Measurements from ENCODE around the gene USP15. TPM values are rescaled to one million over a fixed set of nuclear protein-coding genes. Genes with fewer than 3 reads are reported as not detected.

USP15 gene
- total and polyA plus RNA-seq, 2 donors (not counting 1 experiment from before 2014, with no cell fraction given), result 116 to 182 TPM

DNA sequence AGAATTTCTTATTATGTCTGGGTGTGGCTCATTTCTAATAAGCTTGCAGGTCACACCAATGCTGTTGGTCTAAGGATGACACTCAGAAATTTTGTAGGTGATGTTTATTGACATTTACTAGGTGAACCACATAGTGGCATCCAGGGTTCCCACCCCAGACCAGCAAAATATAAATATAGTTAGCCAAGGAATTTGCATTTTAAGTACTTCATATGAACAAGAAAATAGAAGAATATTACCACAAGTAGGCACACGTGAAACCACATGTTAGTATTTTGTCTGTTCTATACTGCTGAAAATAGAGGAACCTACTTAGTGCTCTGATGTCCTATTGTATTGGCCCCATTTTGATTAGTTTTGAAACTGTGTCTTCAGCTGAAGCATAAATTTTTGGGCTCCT is 71.1 kb downstream of the USP15 start:
- no peak for ATAC-seq (ENCODE audit: low read depth)
- no peak overlapping the region for H3K4me2 ChIP-seq (replicated peaks; ENCODE audit: low read depth, low read length, poor library complexity, severe bottlenecking)
- CTCF ChIA-PET, result no interaction called here
- H2AFZ ChIP-seq (ENCODE audit: insufficient read depth, low read depth, low read length, poor library complexity, severe bottlenecking), result no peak overlapping the region
- H3K4me1 ChIP-seq (ENCODE audit: control insufficient read depth in 2 of 2, insufficient read depth in 2 of 2, low read length in 2 of 2), result no peaks in the 10 kb centered on the region
- Mint-ChIP-seq H3K27ac (no peak overlapping the region), H3K4me1 (peaks cover 21% of the 10 kb centered on the region), H3K27me3 (no peaks in the 10 kb centered on the region), H3K4me3 (no peak overlapping the region), H3K9me3 (ENCODE audit: insufficient read depth) (no peaks in the 10 kb centered on the region)
- intact Hi-C loops (cut with micrococcal nuclease), result no loop called here
- H3K4me3 ChIP-seq (ENCODE audit: control extremely low read depth in 1 of 5, extremely low read depth in 1 of 5, insufficient read depth in 1 of 5, low read depth in 2 of 5, low read length in 4 of 5), result no peak overlapping the region
- no peak overlapping the region for H3K27ac ChIP-seq (ENCODE audit: low read length in 2 of 2)
- TF ChIP-seq, protein P1, sequence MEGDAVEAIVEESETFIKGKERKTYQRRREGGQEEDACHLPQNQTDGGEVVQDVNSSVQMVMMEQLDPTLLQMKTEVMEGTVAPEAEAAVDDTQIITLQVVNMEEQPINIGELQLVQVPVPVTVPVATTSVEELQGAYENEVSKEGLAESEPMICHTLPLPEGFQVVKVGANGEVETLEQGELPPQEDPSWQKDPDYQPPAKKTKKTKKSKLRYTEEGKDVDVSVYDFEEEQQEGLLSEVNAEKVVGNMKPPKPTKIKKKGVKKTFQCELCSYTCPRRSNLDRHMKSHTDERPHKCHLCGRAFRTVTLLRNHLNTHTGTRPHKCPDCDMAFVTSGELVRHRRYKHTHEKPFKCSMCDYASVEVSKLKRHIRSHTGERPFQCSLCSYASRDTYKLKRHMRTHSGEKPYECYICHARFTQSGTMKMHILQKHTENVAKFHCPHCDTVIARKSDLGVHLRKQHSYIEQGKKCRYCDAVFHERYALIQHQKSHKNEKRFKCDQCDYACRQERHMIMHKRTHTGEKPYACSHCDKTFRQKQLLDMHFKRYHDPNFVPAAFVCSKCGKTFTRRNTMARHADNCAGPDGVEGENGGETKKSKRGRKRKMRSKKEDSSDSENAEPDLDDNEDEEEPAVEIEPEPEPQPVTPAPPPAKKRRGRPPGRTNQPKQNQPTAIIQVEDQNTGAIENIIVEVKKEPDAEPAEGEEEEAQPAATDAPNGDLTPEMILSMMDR (IDR thresholded peaks at IDR 0.05), result no peak
- no peak for TF ChIP-seq EZH2 (IDR thresholded peaks at IDR 0.05; ENCODE audit: borderline replicate concordance, insufficient read depth, low read depth, low read length, poor library complexity, severe bottlenecking)
- no peaks in the 10 kb centered on the region for H3K27me3 ChIP-seq (replicated peaks in 1 of 4; ENCODE audit: control extremely low read depth in 1 of 4, control insufficient read depth in 3 of 4, insufficient read depth in 4 of 4, low read length in 3 of 4)
- peaks cover 4 to 18% of the 10 kb centered on the region in 2 experiments for H3K36me3 ChIP-seq (replicated peaks in 1 of 2; ENCODE audit: control extremely low read depth in 1 of 2, control insufficient read depth in 1 of 2, extremely low read depth in 1 of 2, insufficient read depth in 2 of 2, low read length in 1 of 2)
- H3K9ac ChIP-seq (ENCODE audit: low read length), result no peak overlapping the region
- no CpG with 5 or more reads among the region's 1 CpG for WGBS (ENCODE audit: insufficient coverage)
- peaks cover 54% of the 10 kb centered on the region for H3K79me2 ChIP-seq (ENCODE audit: control insufficient read depth, insufficient read depth, low read length)
- DNase-seq, result no peak
- POLR2A ChIA-PET, result no interaction called here
- H4K20me1 ChIP-seq (ENCODE audit: control insufficient read depth, insufficient read depth, low read length, poor library complexity, severe bottlenecking), result peaks cover 14% of the 10 kb centered on the region
- no peaks in the 10 kb centered on the region for H3K9me3 ChIP-seq (ENCODE audit: control extremely low read depth in 1 of 3, control insufficient read depth in 2 of 3, insufficient read depth in 1 of 3, low read length in 2 of 3)

DNA sequence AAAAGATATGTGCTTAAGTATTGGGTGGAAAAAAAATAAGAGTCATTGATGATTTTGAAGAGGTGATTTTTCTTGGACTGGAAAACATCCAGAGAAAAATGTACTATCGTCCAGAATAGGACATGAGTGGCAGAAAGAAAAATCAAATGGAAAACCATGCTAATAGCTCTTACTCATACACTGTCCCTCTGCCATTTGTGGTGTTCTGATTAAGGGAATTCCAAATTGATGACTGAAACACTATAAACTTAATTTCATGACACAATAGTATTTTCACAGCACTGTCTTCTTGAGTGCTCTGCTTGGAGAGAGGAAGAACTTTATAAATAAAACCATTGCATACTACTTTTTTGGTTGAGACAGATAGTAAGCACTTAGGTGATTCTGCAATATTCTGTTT is 72.4 kb downstream of the USP15 start:
- DNase-seq (no peak), ATAC-seq (ENCODE audit: low read depth) (no peak)
- Histone ChIP-seq H4K20me1 (ENCODE audit: control insufficient read depth, insufficient read depth, low read length, poor library complexity, severe bottlenecking) (peaks cover 12% of the 10 kb centered on the region), H3K27me3 (replicated peaks in 1 of 4; ENCODE audit: control extremely low read depth in 1 of 4, control insufficient read depth in 3 of 4, insufficient read depth in 4 of 4, low read length in 3 of 4) (no peaks in the 10 kb centered on the region), H3K27ac (ENCODE audit: low read length in 2 of 2) (no peak overlapping the region), H3K4me3 (ENCODE audit: control extremely low read depth in 1 of 5, extremely low read depth in 1 of 5, insufficient read depth in 1 of 5, low read depth in 2 of 5, low read length in 4 of 5) (no peak overlapping the region), H2AFZ (ENCODE audit: insufficient read depth, low read depth, low read length, poor library complexity, severe bottlenecking) (no peak overlapping the region), H3K79me2 (ENCODE audit: control insufficient read depth, insufficient read depth, low read length) (peaks cover 63% of the 10 kb centered on the region), H3K9me3 (ENCODE audit: control extremely low read depth in 1 of 3, control insufficient read depth in 2 of 3, insufficient read depth in 1 of 3, low read length in 2 of 3) (peaks cover 0 to 3% (median 0%) of the 10 kb centered on the region in 3 donors), H3K4me1 (ENCODE audit: control insufficient read depth in 2 of 2, insufficient read depth in 2 of 2, low read length in 2 of 2) (no peaks in the 10 kb centered on the region), H3K9ac (ENCODE audit: low read length) (no peak overlapping the region), H3K4me2 (replicated peaks; ENCODE audit: low read depth, low read length, poor library complexity, severe bottlenecking) (no peak overlapping the region), H3K36me3 (replicated peaks in 1 of 2; ENCODE audit: control extremely low read depth in 1 of 2, control insufficient read depth in 1 of 2, extremely low read depth in 1 of 2, insufficient read depth in 2 of 2, low read length in 1 of 2) (peaks cover 4 to 15% of the 10 kb centered on the region in 2 experiments)
- TF ChIP-seq, protein P1 (IDR thresholded peaks at IDR 0.05), result no peak
- TF ChIP-seq EZH2 (IDR thresholded peaks at IDR 0.05; ENCODE audit: borderline replicate concordance, insufficient read depth, low read depth, low read length, poor library complexity, severe bottlenecking), result no peak
- Mint-ChIP-seq H3K27me3 (no peaks in the 10 kb centered on the region), H3K4me1 (peaks cover 22% of the 10 kb centered on the region), H3K27ac (no peak overlapping the region), H3K9me3 (ENCODE audit: insufficient read depth) (peaks cover 2% of the 10 kb centered on the region), H3K4me3 (no peak overlapping the region)
- intact Hi-C loops (cut with micrococcal nuclease), result no loop called here
- CTCF ChIA-PET, result no interaction called here
- POLR2A ChIA-PET, result no interaction called here
- WGBS (ENCODE audit: insufficient coverage), result no CpG with 5 or more reads among the region's 1 CpG
